Right forelimb (tissue), 1 donor: ENCODE measurements around the gene LIN28A.
A peak's percentile ranks its signal among the peaks of the same experiment; 100 is the strongest.

ENCODE experiments used
- DNase-seq: peaks from one replicate; pipeline ENCODE4 v3.0.0-alpha.2; 2018

The LIN28A gene

GRCh38 chr1:26438041-26438440 lies 27.4 kb downstream of the LIN28A start:
- no peak for DNase-seq

DNA sequence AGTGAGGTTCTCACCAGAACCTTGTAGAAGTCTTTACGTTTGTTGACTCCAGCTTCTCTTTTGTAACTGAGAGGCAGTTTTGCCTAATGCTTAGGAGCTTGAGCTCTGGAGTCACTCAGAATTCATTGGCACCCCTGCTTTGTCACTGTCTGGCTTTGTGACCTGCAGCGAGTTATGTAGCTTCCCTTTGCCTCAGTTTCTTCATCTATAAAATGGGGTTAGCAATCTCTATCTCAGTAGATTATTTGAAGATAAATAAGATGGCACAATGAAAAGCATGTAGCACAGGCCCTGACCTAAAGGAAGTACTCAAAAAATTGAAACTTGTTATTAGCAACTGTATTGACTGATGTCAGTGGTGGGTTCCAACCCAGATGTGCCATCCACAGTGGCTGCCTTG lies 29.6 kb downstream of the LIN28A start:
- no peak for DNase-seq

DNA sequence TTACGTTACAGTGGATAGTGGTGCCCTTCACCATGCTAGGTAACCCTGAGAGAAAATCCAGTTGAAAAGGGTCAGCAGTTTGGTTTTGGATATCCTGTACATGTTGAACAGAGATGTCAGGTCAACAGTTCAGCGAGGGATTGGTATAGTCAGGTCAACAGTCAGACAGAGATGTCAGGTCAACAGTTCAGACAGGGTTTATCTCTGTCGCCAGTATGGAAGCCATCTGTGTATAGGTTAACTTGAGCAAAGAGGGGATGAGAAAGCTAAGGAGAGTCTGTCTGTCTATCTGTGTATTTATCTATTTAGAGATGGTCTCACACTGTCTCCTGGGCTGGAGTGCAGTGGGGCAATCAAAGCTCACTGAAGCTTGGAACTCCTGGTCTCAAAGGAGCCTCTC lies 39.3 kb downstream of the LIN28A start:
- DNase-seq, result no peak

DNA sequence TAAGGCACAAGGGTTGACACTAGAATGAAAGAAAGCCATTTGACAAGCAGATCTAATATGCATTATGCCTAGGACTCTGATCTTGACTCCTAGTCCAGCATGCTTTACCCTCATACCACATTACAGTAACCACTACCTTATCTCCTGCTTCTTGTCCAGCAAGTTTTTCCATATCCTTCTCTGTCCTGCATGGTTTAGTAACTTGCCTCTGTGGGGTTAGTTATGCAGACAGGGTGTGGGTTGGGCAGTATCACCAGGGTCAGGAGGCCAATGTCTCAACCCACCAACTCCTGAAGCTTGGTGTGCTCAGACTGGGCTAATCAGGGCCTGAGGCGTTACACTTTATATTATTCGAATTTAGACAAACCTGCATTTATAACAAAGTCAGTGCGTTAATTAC lies 40.3 kb downstream of the LIN28A start:
- DNase-seq, result no peak

GRCh38 chr1:26452459-26453183 lies 42.0 kb downstream of the LIN28A start:
- DNase-seq, result no peak

DNA sequence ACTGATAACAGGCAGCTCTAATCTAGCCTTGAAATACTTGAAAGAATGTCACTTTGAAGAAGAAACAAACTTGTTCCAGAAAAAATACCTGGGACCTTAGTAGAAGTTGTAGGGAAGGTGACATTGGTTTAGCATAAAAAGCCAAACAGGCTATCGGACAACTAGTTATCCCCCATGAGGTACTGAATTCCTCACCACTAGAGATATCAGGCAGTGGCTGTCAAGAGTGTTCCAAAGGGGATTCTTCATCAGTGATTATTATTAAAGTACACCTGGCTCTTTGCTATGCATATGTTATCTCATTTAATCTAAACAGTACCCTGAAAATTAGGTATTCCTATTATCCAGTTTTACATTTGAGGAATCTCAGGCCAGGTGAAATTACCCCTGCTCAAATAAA lies 48.5 kb downstream of the LIN28A start:
- no peak for DNase-seq

DNA sequence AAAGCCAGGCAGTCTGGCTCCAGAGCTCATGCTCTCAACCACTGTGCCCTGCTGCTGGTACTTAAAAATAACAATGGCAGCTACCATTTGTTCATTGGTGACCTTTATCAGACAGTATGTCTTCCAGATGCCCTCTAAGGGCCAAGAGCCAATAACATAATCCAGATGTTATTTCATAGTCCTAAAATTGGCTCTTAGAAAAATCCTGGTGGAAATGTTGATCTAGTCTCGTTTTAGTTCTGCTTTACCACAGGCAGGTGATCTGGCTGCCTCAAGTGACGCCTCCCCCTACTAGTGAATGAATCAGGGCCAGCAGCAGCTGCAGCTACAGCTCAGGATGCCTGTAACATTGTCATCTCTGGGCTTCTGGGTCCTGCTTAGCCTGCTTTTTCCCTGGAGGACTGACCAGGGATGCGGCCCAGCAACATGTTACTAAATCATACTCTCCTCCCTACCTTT lies 49.0 kb downstream of the LIN28A start:
- DNase-seq, result no peak

DNA sequence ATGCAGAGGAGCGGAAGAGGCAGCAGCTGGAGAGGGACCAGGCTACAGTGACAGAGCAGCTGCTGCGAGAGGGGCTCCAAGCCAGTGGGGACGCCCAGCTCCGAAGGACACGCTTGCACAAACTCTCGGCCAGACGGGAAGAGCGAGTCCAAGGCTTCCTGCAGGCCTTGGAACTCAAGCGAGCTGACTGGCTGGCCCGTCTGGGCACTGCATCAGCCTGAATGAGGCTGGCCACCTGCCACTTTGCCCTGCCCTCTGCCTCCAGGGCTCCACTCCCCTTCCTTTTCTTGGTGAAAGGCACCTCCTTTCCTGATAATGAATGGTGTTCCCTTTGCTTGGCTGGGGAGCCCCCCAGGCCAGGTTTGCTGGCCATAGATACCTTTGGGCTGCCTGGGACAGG lies 58.3 kb downstream of the LIN28A start:
- peak; percentile 45 for DNase-seq

DNA sequence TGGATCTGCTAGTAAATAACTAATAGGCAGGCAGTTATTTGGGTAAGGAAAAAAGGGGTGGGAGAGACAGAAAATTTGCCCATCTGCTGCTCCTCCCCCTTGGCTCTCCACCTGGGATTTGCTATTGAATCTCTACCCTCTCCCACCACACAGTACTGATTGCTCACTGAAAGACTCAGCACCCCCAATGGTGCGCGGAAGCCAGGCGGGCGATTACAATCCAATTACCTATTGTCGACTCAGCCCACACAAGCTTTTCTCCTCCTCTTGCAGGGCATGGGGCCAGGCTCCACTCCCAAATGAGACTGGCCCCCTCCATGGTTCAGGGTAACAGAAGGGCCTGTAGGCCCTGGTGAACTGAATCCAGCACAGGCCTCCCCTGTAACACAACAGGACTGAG lies 58.9 kb downstream of the LIN28A start:
- DNase-seq, result no peak

- no peak for DNase-seq
Measured at GRCh38 chr1:26470878-26471497, 60.4 kb downstream of the LIN28A start.

DNA sequence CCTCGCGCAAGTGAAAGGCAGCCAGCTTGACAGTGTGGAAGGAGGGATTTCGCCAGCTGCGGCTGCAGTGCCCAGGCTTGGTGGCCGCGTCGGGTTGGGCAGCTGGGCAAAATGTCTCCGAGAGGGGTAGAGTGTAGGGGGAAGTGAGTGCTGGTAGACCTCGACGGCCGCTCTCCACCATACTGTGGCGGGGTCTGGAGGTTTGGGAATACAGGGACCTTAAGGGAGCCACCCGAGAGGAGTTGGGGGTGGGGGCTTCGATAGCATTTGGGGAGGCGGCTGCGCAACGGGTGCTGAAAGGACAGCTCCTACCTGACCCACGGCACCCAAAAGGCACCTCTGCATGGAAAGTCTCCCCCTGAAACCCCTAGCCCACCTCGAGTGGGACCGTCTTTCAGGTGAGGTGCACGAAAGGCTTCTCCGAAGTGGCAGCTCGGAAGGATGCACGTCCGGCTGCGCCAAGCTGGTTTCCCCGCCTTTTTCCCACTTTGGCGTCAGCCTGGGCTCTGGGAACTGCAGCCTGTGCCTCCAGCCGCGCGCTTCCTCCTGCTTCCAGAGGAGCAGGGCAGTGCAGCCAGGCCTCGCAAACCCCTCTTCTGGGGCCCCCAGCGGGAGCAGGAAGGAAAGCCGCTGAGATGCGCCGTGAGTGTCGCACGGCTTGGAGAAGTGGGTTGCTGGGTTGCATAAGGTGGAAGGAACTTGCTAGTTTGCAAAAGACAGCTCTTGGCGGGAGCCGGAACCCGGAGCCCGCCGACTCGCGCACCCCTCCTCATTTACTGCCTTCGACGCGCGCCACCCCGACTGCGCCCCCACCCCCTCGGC lies 61.1 kb downstream of the LIN28A start:
- peak; percentile 94 for DNase-seq

GRCh38 chr1:26472320-26472900 lies 61.8 kb downstream of the LIN28A start, which contains the start of gene HMGN2:
Gene HMGN2 (plus strand): TSS chr1:26472440. CDS start chr1:26472613, 173 bp downstream.
- no peak for DNase-seq

GRCh38 chr1:26472901-26473845 lies 62.6 kb downstream of the LIN28A start:
- peak; percentile 95 for DNase-seq

DNA sequence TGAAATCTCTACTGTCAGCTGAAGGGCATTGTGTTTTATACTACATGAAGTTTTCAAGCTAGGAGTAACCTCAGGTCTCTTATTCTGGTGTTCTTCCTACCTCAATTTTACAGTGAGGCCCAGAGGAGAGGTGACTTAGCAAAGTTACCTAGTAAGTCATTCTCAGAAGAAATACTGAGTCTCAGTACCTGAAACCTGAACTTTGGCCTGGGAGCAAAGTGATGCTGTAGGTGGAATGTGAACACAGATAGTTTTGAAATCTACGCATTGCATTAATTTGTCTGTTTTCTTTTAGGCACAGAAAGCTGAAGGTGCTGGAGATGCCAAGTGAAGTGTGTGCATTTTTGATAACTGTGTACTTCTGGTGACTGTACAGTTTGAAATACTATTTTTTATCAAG lies 64.2 kb downstream of the LIN28A start:
- DNase-seq, result no peak

- no peak for DNase-seq
Measured at GRCh38 chr1:26475989-26476388, 65.4 kb downstream of the LIN28A start.

GRCh38 chr1:26476958-26477357 lies 66.3 kb downstream of the LIN28A start:
- no peak for DNase-seq

DNA sequence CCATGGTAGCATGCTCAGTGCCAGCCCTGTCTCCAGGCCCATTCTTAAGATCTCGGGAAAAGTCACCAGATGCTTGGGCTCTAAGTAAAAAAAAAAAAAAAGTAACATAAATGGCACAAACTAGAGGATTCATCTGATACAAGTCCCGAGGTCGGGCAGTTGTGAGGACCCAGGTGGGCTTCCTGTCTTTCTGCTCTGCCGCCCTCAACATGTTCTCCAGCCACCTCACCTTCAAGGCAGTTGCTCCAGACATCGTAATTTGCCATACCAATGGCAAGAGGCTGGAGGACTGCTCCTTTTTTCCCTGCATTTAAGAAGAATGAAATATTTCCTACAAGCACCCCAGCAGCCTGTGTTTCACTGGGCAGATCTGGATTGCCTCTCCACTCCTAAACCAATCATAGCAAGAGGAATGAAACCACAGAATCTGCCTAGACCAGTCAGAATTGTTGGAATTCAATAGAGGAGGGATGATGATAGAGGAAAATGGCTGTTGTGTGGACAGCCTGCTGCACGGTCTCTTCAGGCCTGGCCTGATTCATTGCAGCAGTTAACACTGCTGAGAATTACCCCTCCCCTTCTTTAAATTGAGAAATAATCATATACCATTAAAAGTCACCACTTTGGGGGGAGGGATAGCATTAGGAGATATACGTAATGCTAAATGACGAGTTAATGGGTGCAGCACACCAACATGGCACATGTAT lies 67.0 kb downstream of the LIN28A start:
- DNase-seq, result no peak

- DNase-seq, result no peak
Measured at GRCh38 chr1:26478159-26478558, 67.5 kb downstream of the LIN28A start.

DNA sequence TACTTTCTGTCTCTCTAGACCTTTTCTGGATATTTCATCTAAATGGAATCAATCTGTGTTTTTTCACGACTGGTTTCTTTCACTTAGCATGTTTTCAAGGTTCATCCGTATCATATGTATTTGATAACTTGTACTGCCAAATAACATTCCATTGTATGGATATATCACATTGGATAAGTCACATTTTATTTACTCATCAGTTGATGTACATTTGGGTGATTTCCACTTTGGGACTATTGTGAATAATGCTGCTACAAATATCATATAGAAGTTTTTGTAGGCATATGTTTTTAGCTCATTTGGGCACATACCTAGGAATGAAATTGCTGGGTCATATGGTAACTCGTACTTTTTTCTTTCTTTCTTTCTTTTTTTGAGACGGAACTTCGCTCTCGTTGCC lies 68.4 kb downstream of the LIN28A start:
- DNase-seq, result no peak
